SK-N-SH treated with all-trans-retinoic acid at 6 μM for 48 hours (cell line): ENCODE measurements around the gene TCF7.

ENCODE experiments used
- ATAC-seq: fragments of 200-7000 bp; cut with Tn5 transposase; 3 replicates; pipeline ENCODE4 v1.9.1; 2020; ENCODE audit warnings: mild to moderate bottlenecking, moderate library complexity
- ARNTL ChIP-seq: fragments of 450-650 bp; formaldehyde crosslinking; IDR thresholded peaks from 2 replicates; pipeline ENCODE4 v1.5.0; 2020; ENCODE audit warnings: low read depth, mild to moderate bottlenecking, moderate library complexity, borderline replicate concordance
- BACH2 ChIP-seq: fragments of 250-450 bp; sonication (Bioruptor Pico); IDR thresholded peaks from 2 replicates; pipeline ENCODE4 v1.9.0; 2021; ENCODE audit warnings: mild to moderate bottlenecking, borderline replicate concordance
- CREB5 ChIP-seq: fragments of 250-450 bp; sonication (Bioruptor Pico); IDR thresholded peaks from 2 replicates; pipeline ENCODE4 v1.5.1; 2020; ENCODE audit warnings: low read depth, mild to moderate bottlenecking, moderate library complexity
- CSDC2 ChIP-seq: fragments of 250-450 bp; sonication (Bioruptor Pico); IDR thresholded peaks from 2 replicates; pipeline ENCODE4 v1.5.0; 2020; ENCODE audit warnings: mild to moderate bottlenecking, moderate library complexity
- GLIS3 ChIP-seq: fragments of 250-450 bp; sonication (Bioruptor Pico); IDR thresholded peaks from 2 replicates; pipeline ENCODE4 v1.5.0; 2020; ENCODE audit warnings: mild to moderate bottlenecking, moderate library complexity
- PPARA ChIP-seq: fragments of 250-450 bp; sonication (Bioruptor Pico); IDR thresholded peaks from 2 replicates; pipeline ENCODE4 v1.5.0; 2020; ENCODE audit warnings: mild to moderate bottlenecking, borderline replicate concordance
- RARB ChIP-seq: fragments of 250-450 bp; sonication (Bioruptor Pico); IDR thresholded peaks from 2 replicates; pipeline ENCODE4 v1.8.0; 2021; ENCODE audit warnings: mild to moderate bottlenecking, moderate library complexity
- SNAI2 ChIP-seq: fragments of 250-450 bp; sonication (Bioruptor Pico); IDR thresholded peaks from 2 replicates; pipeline ENCODE4 v1.5.0; 2020; ENCODE audit warnings: mild to moderate bottlenecking, moderate library complexity
- TSHZ2 ChIP-seq: fragments of 250-450 bp; sonication (Bioruptor Pico); IDR thresholded peaks from 2 replicates; pipeline ENCODE4 v1.5.0; 2020; ENCODE audit warnings: mild to moderate bottlenecking, moderate library complexity
- ZC3H10 ChIP-seq: fragments of 250-450 bp; sonication (Bioruptor Pico); IDR thresholded peaks from 2 replicates; pipeline ENCODE4 v1.5.1; 2021; ENCODE audit warnings: mild to moderate bottlenecking, moderate library complexity
- ZFP3 ChIP-seq: fragments of 250-450 bp; sonication (Bioruptor Pico); IDR thresholded peaks from 2 replicates; pipeline ENCODE4 v1.5.0; 2020; ENCODE audit warnings: mild to moderate bottlenecking, moderate library complexity
- ZFP30 ChIP-seq: fragments of 450-650 bp; formaldehyde crosslinking; IDR thresholded peaks from 2 replicates; pipeline ENCODE4 v1.5.0; 2022; ENCODE audit warnings: mild to moderate bottlenecking, moderate library complexity
- ZNF8 ChIP-seq: fragments of 450-650 bp; formaldehyde crosslinking; IDR thresholded peaks from 2 replicates; pipeline ENCODE4 v1.5.0; 2020; ENCODE audit warnings: mild to moderate bottlenecking, moderate library complexity
- TF ChIP-seq, protein P1 (sequence below): fragments of 250-450 bp; sonication (Bioruptor Pico); IDR thresholded peaks from 2 replicates; pipeline ENCODE4 v1.5.1; 2021; ENCODE audit warnings: mild to moderate bottlenecking, moderate library complexity
- TF ChIP-seq, protein P2 (sequence below): fragments of 250-450 bp; sonication (Bioruptor Pico); IDR thresholded peaks from 2 replicates; pipeline ENCODE4 v1.8.0; 2021; ENCODE audit warnings: low read depth, mild to moderate bottlenecking, moderate library complexity, borderline replicate concordance
- TF ChIP-seq, protein P3 (sequence below): fragments of 250-450 bp; sonication (Bioruptor Pico); IDR thresholded peaks from 2 replicates; pipeline ENCODE4 v1.8.0; 2020; ENCODE audit warnings: mild to moderate bottlenecking, moderate library complexity, borderline replicate concordance

The TCF7 gene

DNA sequence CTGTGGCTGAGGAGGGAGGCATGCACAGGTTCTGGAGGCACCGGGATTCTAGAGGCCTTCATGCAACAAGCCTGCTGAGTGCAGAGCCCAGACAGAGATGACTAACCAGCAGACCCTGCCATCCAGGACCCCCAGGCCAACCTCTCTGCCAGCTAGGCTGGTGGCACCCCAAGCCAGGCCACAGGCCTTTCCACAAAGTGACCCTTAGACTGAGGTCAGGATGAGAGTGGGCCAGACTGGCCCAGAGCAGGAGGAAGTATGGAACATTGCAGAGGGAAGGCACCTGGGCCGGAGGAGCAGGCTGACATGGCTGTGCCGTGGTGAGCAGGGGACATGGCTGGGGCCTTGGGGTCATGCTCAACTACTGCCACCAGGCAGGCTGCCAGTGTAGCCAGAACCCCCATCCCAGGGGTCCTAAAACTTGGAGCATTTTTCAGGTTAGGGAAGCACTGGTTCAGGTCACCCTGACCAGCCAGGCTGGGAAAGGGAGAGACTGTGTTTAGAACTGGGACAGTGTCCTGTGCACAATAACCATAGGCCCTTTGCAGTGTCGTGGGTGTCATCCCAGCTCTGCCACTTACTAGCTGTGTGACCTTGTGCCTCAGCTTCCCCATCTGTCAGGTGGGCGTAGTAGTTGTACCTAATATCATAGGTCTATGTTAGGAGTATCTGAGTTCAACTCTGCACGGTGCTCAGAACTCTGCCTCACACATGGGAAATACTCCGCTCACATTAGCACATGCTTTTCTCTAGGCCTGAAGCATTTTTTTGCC is 17.3 kb downstream of the TCF7 start:
- ATAC-seq = no peak
- TF ChIP-seq GLIS3 = no peak
- TF ChIP-seq, protein P1, sequence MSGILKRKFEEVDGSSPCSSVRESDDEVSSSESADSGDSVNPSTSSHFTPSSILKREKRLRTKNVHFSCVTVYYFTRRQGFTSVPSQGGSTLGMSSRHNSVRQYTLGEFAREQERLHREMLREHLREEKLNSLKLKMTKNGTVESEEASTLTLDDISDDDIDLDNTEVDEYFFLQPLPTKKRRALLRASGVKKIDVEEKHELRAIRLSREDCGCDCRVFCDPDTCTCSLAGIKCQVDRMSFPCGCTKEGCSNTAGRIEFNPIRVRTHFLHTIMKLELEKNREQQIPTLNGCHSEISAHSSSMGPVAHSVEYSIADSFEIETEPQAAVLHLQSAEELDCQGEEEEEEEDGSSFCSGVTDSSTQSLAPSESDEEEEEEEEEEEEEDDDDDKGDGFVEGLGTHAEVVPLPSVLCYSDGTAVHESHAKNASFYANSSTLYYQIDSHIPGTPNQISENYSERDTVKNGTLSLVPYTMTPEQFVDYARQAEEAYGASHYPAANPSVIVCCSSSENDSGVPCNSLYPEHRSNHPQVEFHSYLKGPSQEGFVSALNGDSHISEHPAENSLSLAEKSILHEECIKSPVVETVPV (CRISPR knock-in tag) = no peak
- TF ChIP-seq ZFP30 (CRISPR knock-in tag) = no peak
- TF ChIP-seq ARNTL = no peak
- TF ChIP-seq ZFP3 (CRISPR knock-in tag) = no peak
- no peak for TF ChIP-seq ZC3H10 (CRISPR knock-in tag)
- no peak for TF ChIP-seq SNAI2 (CRISPR knock-in tag)
- no peak for TF ChIP-seq BACH2 (CRISPR knock-in tag)
- TF ChIP-seq, protein P2, sequence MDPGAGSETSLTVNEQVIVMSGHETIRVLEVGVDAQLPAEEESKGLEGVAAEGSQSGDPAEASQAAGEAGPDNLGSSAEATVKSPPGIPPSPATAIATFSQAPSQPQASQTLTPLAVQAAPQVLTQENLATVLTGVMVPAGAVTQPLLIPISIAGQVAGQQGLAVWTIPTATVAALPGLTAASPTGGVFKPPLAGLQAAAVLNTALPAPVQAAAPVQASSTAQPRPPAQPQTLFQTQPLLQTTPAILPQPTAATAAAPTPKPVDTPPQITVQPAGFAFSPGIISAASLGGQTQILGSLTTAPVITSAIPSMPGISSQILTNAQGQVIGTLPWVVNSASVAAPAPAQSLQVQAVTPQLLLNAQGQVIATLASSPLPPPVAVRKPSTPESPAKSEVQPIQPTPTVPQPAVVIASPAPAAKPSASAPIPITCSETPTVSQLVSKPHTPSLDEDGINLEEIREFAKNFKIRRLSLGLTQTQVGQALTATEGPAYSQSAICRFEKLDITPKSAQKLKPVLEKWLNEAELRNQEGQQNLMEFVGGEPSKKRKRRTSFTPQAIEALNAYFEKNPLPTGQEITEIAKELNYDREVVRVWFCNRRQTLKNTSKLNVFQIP (CRISPR knock-in tag) = no peak
- TF ChIP-seq, all 23 proteins: peak for 0

DNA sequence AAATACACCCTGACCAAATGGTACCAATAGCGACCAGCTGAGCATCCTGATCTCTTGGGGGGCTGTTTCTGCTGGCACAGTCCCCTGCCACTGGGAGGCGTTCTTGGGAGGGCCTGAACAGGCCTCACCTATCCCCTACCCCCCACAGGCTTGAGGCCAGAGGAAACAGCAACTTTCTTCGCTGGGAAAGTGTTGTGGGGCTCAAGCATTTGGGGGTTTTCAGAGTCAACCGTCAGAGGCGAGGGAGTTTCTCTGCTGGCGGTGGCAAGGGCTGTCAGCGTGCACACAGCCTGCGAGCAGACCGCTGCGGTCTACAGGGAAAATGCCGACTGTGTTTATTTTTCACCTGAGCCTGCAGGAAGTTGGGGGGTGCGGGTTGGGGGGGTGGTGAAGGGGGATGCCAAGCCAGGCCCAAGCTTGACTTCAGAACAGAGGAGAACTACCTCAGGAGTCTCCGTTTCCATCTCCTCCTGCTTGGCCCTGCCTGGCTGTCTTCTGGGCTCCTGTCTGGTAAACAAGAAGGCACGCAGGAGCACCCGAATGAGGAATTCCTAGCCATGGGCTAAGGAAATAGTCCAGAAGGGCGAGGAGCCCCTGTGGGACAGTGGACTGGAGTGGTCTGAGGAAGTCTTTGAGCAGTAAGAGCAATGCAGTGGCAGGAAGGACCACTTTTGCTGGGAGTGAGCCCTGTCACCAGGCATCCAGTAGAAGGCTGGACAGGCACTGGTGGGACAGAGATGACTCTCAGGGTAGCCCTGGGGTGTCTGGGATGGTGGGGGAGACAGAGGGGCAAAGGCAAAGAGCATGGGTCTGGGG is 18.1 kb downstream of the TCF7 start:
- no peak for ATAC-seq
- TF ChIP-seq SNAI2 (CRISPR knock-in tag) = no peak
- TF ChIP-seq ZNF8 (CRISPR knock-in tag) = no peak
- TF ChIP-seq ZFP30 (CRISPR knock-in tag) = no peak
- TF ChIP-seq, protein P2 (CRISPR knock-in tag) = no peak
- no peak for TF ChIP-seq ZFP3 (CRISPR knock-in tag)
- no peak for TF ChIP-seq ZC3H10 (CRISPR knock-in tag)
- TF ChIP-seq CREB5 = no peak
- TF ChIP-seq, protein P3, sequence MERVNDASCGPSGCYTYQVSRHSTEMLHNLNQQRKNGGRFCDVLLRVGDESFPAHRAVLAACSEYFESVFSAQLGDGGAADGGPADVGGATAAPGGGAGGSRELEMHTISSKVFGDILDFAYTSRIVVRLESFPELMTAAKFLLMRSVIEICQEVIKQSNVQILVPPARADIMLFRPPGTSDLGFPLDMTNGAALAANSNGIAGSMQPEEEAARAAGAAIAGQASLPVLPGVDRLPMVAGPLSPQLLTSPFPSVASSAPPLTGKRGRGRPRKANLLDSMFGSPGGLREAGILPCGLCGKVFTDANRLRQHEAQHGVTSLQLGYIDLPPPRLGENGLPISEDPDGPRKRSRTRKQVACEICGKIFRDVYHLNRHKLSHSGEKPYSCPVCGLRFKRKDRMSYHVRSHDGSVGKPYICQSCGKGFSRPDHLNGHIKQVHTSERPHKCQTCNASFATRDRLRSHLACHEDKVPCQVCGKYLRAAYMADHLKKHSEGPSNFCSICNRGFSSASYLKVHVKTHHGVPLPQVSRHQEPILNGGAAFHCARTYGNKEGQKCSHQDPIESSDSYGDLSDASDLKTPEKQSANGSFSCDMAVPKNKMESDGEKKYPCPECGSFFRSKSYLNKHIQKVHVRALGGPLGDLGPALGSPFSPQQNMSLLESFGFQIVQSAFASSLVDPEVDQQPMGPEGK = no peak

DNA sequence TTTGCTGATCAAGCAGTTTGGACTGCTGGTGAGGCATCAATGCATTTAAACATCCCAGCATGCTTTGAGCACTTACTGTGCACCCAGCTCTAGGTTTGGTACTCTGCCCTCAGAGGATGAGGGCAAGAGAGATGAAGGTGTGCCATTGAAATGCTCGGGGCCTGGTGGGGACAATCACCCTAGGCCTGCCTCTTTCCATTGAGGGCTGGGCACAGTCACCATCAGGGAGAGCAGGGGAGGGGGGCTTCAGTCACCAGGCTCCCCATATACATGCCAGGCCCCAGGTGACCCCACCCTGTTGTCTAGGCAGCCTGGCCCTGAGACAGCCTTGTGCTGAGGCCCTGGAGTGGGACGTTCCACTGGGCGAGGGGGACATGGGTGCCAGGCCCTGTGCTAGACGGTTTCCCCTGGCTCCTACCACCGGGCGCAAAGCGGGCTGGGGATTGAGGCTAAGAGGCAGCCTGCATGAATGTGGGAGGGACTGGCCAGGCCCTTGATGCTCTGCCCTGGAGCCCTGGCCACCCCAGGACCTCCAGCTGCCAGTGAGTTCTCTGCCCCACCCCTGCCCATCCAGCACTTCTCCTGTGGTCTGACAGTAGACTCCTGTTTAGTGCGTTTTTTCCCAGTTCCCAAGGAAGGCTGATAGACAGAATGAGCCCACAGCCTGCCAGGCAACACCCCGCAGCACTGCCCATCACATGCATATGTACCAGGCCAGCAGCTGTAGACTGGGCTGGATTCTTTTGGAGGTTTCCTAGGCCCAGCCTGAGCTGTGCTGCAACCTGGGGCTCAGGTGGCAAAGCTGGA is 18.9 kb downstream of the TCF7 start:
- TF ChIP-seq, protein P3 = no peak
- no peak for TF ChIP-seq RARB (CRISPR knock-in tag)
- TF ChIP-seq CSDC2 = no peak
- TF ChIP-seq BACH2 (CRISPR knock-in tag) = no peak
- TF ChIP-seq, protein P2 (CRISPR knock-in tag) = no peak
- TF ChIP-seq, protein P1 (CRISPR knock-in tag) = no peak
- TF ChIP-seq TSHZ2 (CRISPR knock-in tag) = no peak
- TF ChIP-seq PPARA (CRISPR knock-in tag) = no peak
- ATAC-seq = no peak
